Measurements from ENCODE around the gene ZNF581. TPM values are rescaled to one million over a fixed set of nuclear protein-coding genes. Genes with fewer than 3 reads are reported as not detected.
A peak's percentile ranks its signal among the peaks of the same experiment; 100 is the strongest.

Gene ZNF581
- total RNA-seq, 3 donors from 2014 or later (not counting 1 experiment from before 2014, with no cell fraction given) = 15.4 to 21.9 (median 19.0) TPM

- DNase-seq (no peak), ATAC-seq (no peak)
- Mint-ChIP-seq H3K27me3 (ENCODE audit: low read depth in 2 of 2) (no peaks in the 10 kb centered on the region), H3K36me3 (no peaks in the 10 kb centered on the region), H3K27ac (peak overlapping the region; percentile 93 to 95), H3K4me3 (peak overlapping the region; percentile 94), H3K9me3 (no peaks in the 10 kb centered on the region), H3K4me1 (peaks cover 56 to 73% of the 10 kb centered on the region in 2 donors)
- WGBS (ENCODE audit: insufficient coverage) = 29% methylated on average over 12 of the region's 12 CpGs
- Histone ChIP-seq H3K27me3 (ENCODE audit: control insufficient read depth, insufficient read depth, low read length) (no peaks in the 10 kb centered on the region), H3K27ac (ENCODE audit: low read length) (peak overlapping the region; percentile 88), H3K36me3 (ENCODE audit: control insufficient read depth, insufficient read depth, low read length) (peaks cover 2% of the 10 kb centered on the region), H3K4me3 (ENCODE audit: low read length) (peak overlapping the region; percentile 66), H3K4me1 (ENCODE audit: control insufficient read depth, insufficient read depth, low read length) (peaks cover 28% of the 10 kb centered on the region), H3K9me3 (ENCODE audit: control insufficient read depth, insufficient read depth, low read length) (no peaks in the 10 kb centered on the region)
- TF ChIP-seq CTCF (IDR thresholded peaks at IDR 0.05) = peak; percentile 16
- intact Hi-C loops (cut with micrococcal nuclease) = loop anchor here (1.0 to 5.0 kb wide), 2 partner anchors 36 to 89 kb away; partner anchors contain the start of genes ZNF580 and ZNF581
Observed at GRCh38 chr19:55606471-55606787, 37.0 kb upstream of the ZNF581 start.

- no peak for TF ChIP-seq CTCF (IDR thresholded peaks at IDR 0.05)
- intact Hi-C loops (cut with micrococcal nuclease) = loop anchor here (1.0 to 5.0 kb wide), 2 partner anchors 35 to 90 kb away; partner anchors contain the start of genes ZNF580 and ZNF581
- peaks cover 56 to 73% of the 10 kb centered on the region in 2 donors for H3K4me1 Mint-ChIP-seq
- no peaks in the 10 kb centered on the region for H3K27me3 ChIP-seq (ENCODE audit: control insufficient read depth, insufficient read depth, low read length)
- no peak for DNase-seq
- no peaks in the 10 kb centered on the region for H3K36me3 Mint-ChIP-seq
- H3K9me3 ChIP-seq (ENCODE audit: control insufficient read depth, insufficient read depth, low read length) = no peaks in the 10 kb centered on the region
- no peak overlapping the region for H3K27ac ChIP-seq (ENCODE audit: low read length)
- H3K4me3 Mint-ChIP-seq = peak overlapping the region; percentile 94
- H3K4me1 ChIP-seq (ENCODE audit: control insufficient read depth, insufficient read depth, low read length) = peaks cover 31% of the 10 kb centered on the region
- no peaks in the 10 kb centered on the region for H3K27me3 Mint-ChIP-seq (ENCODE audit: low read depth in 2 of 2)
- H3K36me3 ChIP-seq (ENCODE audit: control insufficient read depth, insufficient read depth, low read length) = peaks cover 2% of the 10 kb centered on the region
- H3K27ac Mint-ChIP-seq = peak overlapping the region; percentile 93 to 95
- no peak overlapping the region for H3K4me3 ChIP-seq (ENCODE audit: low read length)
- 72% methylated on average over 9 of the region's 9 CpGs for WGBS (ENCODE audit: insufficient coverage)
- no peaks in the 10 kb centered on the region for H3K9me3 Mint-ChIP-seq
- ATAC-seq = no peak
Observed at GRCh38 chr19:55606817-55607216, 36.6 kb upstream of the ZNF581 start.

GRCh38 chr19:55609326-55609725 is 34.1 kb upstream of the ZNF581 start:
- H3K27me3 Mint-ChIP-seq (ENCODE audit: low read depth in 2 of 2) = no peaks in the 10 kb centered on the region
- no peaks in the 10 kb centered on the region for H3K9me3 Mint-ChIP-seq
- H3K4me1 Mint-ChIP-seq = peaks cover 47 to 74% of the 10 kb centered on the region in 2 donors
- no peak overlapping the region for H3K27ac Mint-ChIP-seq
- TF ChIP-seq CTCF (IDR thresholded peaks at IDR 0.05) = no peak
- Histone ChIP-seq H3K4me3 (ENCODE audit: low read length) (no peak overlapping the region), H3K9me3 (ENCODE audit: control insufficient read depth, insufficient read depth, low read length) (no peaks in the 10 kb centered on the region), H3K27me3 (ENCODE audit: control insufficient read depth, insufficient read depth, low read length) (no peaks in the 10 kb centered on the region), H3K36me3 (ENCODE audit: control insufficient read depth, insufficient read depth, low read length) (peaks cover 2% of the 10 kb centered on the region), H3K27ac (ENCODE audit: low read length) (no peak overlapping the region), H3K4me1 (ENCODE audit: control insufficient read depth, insufficient read depth, low read length) (peaks cover 28% of the 10 kb centered on the region)
- intact Hi-C loops (cut with micrococcal nuclease) = loop anchor here (5.0 kb wide), 1 partner anchor 33 kb away; the partner anchor contains the start of genes ZNF580 and ZNF581
- H3K36me3 Mint-ChIP-seq = no peaks in the 10 kb centered on the region
- no peak for DNase-seq
- no peak for ATAC-seq
- H3K4me3 Mint-ChIP-seq = no peak overlapping the region
- WGBS (ENCODE audit: insufficient coverage) = 97% methylated on average over 5 of the region's 5 CpGs

All from natural killer cell (primary cell).